Jurkat, Clone E6-1 (cell line): ENCODE measurements around the gene CD52.

Experiments used
- DNase-seq: peaks from one replicate; pipeline ENCODE4 v3.0.0-alpha.2; 2011; ENCODE audit warnings: low read depth, low spot score
- H3K4me3 ChIP-seq: 2 replicates; pipeline ENCODE4 v1.5.1; 2011; ENCODE audit warnings: mild to moderate bottlenecking, low read length, control low read depth, moderate library complexity

The CD52 gene

GRCh38 chr1:26364956-26365355, 47.2 kb downstream of the CD52 start:
- DNase-seq: no peak
- no peak overlapping the region for H3K4me3 ChIP-seq

GRCh38 chr1:26367441-26367840, 49.7 kb downstream of the CD52 start:
- no peak for DNase-seq
- no peak overlapping the region for H3K4me3 ChIP-seq

GRCh38 chr1:26368006-26368405, 50.2 kb downstream of the CD52 start:
- DNase-seq: no peak
- H3K4me3 ChIP-seq: no peak overlapping the region

DNA sequence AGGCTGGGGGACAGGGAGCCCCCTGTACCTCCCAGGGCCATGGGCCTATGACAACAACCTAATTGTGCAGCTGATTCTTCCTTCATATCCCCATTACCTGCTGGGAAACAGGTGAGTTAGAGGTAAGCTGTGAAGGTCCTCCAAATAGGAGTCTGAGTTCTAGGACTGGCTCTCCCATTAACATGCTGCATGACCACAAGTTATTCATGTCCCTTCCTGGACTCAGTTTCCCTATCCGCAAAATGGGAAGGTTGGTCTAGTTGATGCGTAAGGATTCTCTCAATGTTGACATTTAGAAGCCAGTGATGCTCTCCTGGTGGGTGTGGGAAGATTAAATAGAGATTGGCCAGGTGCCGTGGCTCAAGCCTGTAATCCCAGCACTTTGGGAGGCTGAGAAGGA, 50.7 kb downstream of the CD52 start:
- H3K4me3 ChIP-seq: no peak overlapping the region
- no peak for DNase-seq
